Kidney (tissue), 14 donors: ENCODE measurements around the gene LRRC47. TPM values are rescaled to one million over a fixed set of nuclear protein-coding genes. Genes with fewer than 3 reads are reported as not detected.

Experiments
- DNase-seq, 5 donors: peaks; one replicate each; pipeline ENCODE4 v3.0.0-alpha.2; 2013 to 2020
- FAIRE-seq: peaks from 2 replicates; lab custom pipeline; 2012; peaks lifted over from hg19 to GRCh38; lab: Jason Lieb, UNC
- H3K27ac ChIP-seq, 2 donors: one replicate each; pipeline ENCODE4 v1.7.0; 2013; ENCODE audit warnings: low read depth in 2 of 2, low read length in 2 of 2, inconsistent platforms in 1 of 2
- H3K27me3 ChIP-seq: one replicate; pipeline ENCODE4 v1.7.1; 2013; ENCODE audit warnings: low read length, inconsistent platforms; ENCODE audit not compliant: control insufficient read depth, insufficient read depth
- H3K36me3 ChIP-seq, 3 donors: one replicate each; pipeline versions ENCODE4 v1.7.0 to v1.7.1; 2013; ENCODE audit warnings: low read length in 3 of 3, control low read depth in 1 of 3, inconsistent platforms in 1 of 3; ENCODE audit not compliant: insufficient read depth in 3 of 3, control insufficient read depth in 2 of 3
- H3K4me1 ChIP-seq, 3 donors: one replicate each; pipeline versions ENCODE4 v1.7.0 to v1.7.1; 2013; ENCODE audit warnings: low read length in 3 of 3, inconsistent platforms in 1 of 3, low read depth in 1 of 3; ENCODE audit not compliant: control insufficient read depth in 2 of 3, insufficient read depth in 2 of 3
- H3K4me3 ChIP-seq, 3 donors: one replicate each; pipeline versions ENCODE4 v1.7.0 to v1.8.1; 2013; ENCODE audit warnings: low read length in 3 of 3, control low read depth in 1 of 3, inconsistent platforms in 1 of 3
- H3K9ac ChIP-seq, 3 donors: one replicate each; pipeline versions ENCODE4 v1.7.0 to v1.7.1; 2013; ENCODE audit warnings: low read length in 3 of 3, control low read depth in 1 of 3, inconsistent platforms in 1 of 3
- H3K9me3 ChIP-seq, 3 donors: one replicate each; pipeline versions ENCODE4 v1.7.0 to v1.7.1; 2013; ENCODE audit warnings: low read length in 3 of 3, control low read depth in 1 of 3, inconsistent platforms in 1 of 3; ENCODE audit not compliant: control insufficient read depth in 2 of 3, insufficient read depth in 1 of 3
- intact Hi-C: fragments of 100-400 bp; cut with DNase I; formaldehyde crosslinking; loops from one replicate; pipeline ENCODE4 v1.11.1; 2022
- polyA plus RNA-seq: library from polyadenylated mRNA; stranded (reverse); fragments of 350-450 nt; fragmentation: Illumina TruSeq; extraction: RNeasy Lipid Tissue Mini Kit (QIAGEN cat#74804); gene quantifications from one replicate; pipeline ENCODE4 v1.2.3, GENCODE V29; 2014; ENCODE audit warnings: low read depth, low replicate concordance; ENCODE audit not compliant: insufficient read depth
- total RNA-seq: library from RNA; stranded (reverse); fragmentation: NEBNext Ultra II Directional; extraction: Animal tissue kit (Norgen Biotek cat#: 25700); gene quantifications from one replicate; pipeline ENCODE4 v1.2.1, GENCODE V29; 2021
- TF ChIP-seq, protein P1 (sequence below): IDR thresholded peaks from 3 replicates; pipeline ENCODE4 v1.5.1; 2012; ENCODE audit warnings: mild to moderate bottlenecking, moderate library complexity, borderline replicate concordance; ENCODE audit not compliant: insufficient read depth; ENCODE audit errors: extremely low read depth
- donor health status: control.
- donor health status: control.
- donor health status: control.
- donor health status: control.
- donor health status: control.
- donor health status: DM: yes; HTN: yes; CAD: no.
- donor health status: Normal renal cell carcinoma (clear cell type).

The LRRC47 gene
- total and polyA plus RNA-seq, 2 donors from 2014 or later, result 28.8 to 42.4 TPM

DNA sequence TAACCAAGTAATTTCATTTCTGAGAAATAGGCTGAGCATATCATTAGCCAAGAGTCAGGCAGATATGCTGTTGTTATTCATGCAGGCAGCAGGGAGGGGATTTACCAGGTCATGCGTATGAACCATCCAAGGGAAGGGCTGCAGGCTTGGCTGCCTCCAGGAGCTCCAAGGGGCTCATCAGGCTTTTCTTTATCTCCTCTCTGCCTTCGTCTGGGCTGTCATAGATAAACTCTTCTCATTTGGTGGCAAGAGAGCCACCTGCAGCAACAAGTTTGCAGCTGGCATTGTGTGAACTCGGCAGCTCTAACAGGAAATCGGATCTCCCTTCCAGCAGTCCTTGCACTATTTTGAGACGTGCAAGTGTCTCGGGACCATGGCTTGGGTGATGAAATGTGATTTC, 36.5 kb downstream of the LRRC47 start:
- Histone ChIP-seq H3K27ac (no peak overlapping the region), H3K9me3 (no peaks in the 10 kb centered on the region), H3K9ac (no peak overlapping the region), H3K4me1 (no peaks in the 10 kb centered on the region), H3K4me3 (no peak overlapping the region), H3K36me3 (no peaks in the 10 kb centered on the region), H3K27me3 (no peaks in the 10 kb centered on the region)
- no peak for DNase-seq
- no peak for FAIRE-seq
- intact Hi-C loops, result no loop called here
- TF ChIP-seq, protein P1, sequence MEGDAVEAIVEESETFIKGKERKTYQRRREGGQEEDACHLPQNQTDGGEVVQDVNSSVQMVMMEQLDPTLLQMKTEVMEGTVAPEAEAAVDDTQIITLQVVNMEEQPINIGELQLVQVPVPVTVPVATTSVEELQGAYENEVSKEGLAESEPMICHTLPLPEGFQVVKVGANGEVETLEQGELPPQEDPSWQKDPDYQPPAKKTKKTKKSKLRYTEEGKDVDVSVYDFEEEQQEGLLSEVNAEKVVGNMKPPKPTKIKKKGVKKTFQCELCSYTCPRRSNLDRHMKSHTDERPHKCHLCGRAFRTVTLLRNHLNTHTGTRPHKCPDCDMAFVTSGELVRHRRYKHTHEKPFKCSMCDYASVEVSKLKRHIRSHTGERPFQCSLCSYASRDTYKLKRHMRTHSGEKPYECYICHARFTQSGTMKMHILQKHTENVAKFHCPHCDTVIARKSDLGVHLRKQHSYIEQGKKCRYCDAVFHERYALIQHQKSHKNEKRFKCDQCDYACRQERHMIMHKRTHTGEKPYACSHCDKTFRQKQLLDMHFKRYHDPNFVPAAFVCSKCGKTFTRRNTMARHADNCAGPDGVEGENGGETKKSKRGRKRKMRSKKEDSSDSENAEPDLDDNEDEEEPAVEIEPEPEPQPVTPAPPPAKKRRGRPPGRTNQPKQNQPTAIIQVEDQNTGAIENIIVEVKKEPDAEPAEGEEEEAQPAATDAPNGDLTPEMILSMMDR, result no peak

DNA sequence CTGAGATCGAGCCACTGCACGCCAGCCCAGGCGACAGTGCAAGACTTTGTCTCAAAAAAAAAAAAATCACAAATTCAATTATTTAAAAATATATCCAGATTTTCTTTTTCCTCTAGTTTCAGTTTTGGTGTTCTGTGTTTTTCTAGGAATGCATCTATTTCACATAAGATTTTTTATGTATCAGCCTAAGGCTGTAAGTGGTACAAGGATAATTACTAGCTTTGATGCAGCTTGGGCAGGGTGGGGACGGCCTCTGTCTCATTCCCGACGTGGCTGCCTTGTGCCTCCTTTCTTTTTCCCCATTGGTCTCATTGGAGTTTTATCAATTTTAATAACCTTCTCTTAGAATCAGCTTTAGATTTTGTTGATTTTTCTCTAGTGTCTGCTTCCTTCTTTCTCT, 37.1 kb downstream of the LRRC47 start:
- Histone ChIP-seq H3K9ac (no peak overlapping the region), H3K36me3 (no peaks in the 10 kb centered on the region), H3K4me1 (no peaks in the 10 kb centered on the region), H3K27me3 (no peaks in the 10 kb centered on the region), H3K4me3 (no peak overlapping the region), H3K27ac (no peak overlapping the region), H3K9me3 (no peaks in the 10 kb centered on the region)
- TF ChIP-seq, protein P1, result no peak
- DNase-seq (no peak), FAIRE-seq (no peak)
- intact Hi-C loops, result no loop called here

DNA sequence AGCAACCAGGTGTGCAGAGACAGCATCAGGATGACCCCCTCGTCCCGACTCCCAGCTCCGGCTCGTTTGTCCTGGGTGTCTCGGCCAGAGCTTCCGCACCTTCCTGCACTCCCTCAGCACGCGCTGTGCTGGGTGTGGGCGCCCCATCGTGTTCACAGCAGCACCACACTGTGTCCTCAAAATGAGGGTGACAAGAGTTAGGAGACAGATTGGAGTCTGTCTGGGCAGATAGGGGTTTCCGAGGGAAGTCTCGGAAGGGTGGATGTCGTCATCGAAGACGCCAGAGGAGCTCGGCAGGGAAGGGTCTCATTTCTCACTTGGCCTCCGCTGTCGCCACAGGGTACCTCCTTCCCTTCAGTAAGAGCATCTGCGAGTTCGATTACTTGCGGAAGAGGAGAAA, 39.9 kb downstream of the LRRC47 start:
- Histone ChIP-seq H3K27ac (no peak overlapping the region), H3K4me3 (no peak overlapping the region), H3K4me1 (no peaks in the 10 kb centered on the region), H3K36me3 (no peaks in the 10 kb centered on the region), H3K9me3 (no peaks in the 10 kb centered on the region), H3K9ac (no peak overlapping the region), H3K27me3 (no peaks in the 10 kb centered on the region)
- FAIRE-seq (no peak), DNase-seq (peak in 1 of 5 donors; percentile 55)
- intact Hi-C loops, result no loop called here
- TF ChIP-seq, protein P1, result no peak
